ENCODE data around the gene ATP7B.

The ATP7B gene

DNA sequence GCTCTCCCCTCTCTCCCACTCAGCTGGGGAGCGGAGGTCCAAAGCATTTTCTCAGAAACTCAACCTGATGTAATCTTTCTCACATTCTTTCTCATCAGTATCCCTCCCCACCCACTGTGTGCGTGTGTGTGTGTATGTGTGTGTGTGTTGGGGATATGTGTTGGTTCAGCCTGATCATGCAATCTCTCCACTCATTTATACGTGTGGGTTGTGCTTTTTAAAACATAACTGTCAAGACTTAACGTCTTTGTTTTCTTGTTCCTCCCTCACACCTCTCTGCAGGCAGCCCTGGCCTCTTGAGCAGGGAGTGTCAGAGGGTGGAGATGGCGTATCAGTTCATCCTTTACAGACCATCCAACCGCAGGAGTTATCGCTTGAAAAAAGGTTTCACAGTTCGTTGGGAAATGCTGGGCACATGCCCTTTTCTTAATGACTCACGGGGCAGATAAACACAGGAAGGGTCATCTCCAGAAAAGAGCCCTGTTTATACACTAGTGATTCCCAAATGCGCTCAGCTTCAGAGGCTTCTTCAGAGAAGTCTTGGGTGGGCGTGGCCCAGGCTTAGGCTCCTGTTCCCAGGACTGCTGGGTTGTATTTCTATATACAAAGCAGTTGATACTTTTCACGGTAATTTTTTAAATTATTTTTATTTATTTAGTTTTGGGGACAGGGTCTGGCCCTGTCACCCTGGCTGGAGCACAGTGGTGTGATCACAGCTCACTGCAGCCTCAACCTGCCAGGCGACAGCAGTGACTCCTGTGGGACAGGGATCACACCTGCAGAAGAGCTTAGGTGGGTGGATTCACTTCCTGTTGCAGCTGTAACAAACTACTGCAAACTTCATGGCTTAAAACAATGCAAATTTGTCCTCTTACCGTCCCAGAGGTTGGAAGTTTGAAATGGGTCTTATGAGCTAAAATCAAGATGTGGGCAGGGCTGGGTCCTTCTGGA is 89.2 kb downstream of the ATP7B start:
- H3K4me3 ChIP-seq (ENCODE audit: low read depth, low read length) = no peak overlapping the region
- no peak for TF ChIP-seq CTCF (IDR thresholded peaks at IDR 0.05; ENCODE audit: low read depth, low read length)

GRCh38 chr13:51920786-51921185 is 90.5 kb downstream of the ATP7B start:
- no peak for TF ChIP-seq CTCF (IDR thresholded peaks at IDR 0.05; ENCODE audit: low read depth, low read length)
- no peak overlapping the region for H3K4me3 ChIP-seq (ENCODE audit: low read depth, low read length)

DNA sequence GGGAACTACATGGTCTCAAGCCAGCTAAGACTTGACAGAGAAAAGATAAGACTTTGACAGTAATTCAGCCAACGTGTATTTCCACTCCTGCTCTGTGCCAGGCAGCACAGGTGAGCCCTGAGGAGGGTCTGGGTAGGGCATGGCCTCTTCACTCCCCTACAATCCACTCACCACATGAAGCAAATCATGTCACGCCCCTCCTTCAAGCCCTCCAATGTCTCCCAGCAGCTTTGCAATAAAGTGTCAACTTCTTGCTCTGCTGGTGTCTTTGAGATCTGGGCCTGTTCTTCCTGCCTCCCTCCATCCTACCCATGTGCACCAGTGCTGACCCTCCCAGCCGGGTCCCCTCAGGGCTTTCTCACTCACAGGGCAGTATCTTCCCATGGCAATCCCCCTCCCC is 91.0 kb downstream of the ATP7B start:
- no peak overlapping the region for H3K4me3 ChIP-seq (ENCODE audit: low read depth, low read length)
- no peak for TF ChIP-seq CTCF (IDR thresholded peaks at IDR 0.05; ENCODE audit: low read depth, low read length)

DNA sequence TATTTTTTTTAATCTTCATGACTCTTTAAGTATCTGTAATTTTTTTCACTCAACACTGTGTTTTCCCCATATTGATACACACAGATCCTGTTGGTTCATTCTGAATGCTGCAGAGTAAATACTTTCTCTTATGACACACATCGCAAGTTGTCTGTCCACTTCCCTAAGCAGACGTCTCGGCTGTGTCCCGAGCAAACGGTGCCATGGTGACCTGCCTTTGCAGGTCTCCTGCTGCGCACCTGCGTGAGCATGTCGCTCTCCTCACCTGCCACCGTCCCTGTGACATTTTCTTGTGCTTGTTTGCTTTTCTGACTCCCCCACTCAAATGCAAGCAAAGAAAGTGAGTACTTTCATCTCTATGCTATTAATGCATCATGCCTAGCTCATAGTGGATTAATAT is 91.7 kb downstream of the ATP7B start:
- TF ChIP-seq CTCF (IDR thresholded peaks at IDR 0.05; ENCODE audit: low read depth, low read length) = no peak

DNA sequence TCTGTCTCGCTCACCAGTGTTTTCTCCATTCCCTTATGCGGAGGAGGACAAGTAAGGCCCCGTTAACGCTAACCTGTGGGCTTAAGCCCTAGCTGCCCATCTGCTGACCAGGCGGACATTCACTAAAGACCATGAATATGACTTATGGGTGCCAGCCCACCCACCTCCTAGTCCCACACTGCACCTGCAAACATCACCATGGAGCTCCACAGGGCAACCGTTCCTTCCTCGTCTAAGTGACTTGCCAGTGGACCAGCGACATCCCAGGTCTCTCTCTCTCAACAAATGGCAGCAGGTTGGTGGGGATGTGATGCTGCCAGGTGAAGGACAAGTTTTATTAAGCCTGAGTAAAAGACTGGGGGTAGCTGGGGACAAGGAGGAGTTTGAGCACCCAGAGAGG is 94.3 kb downstream of the ATP7B start:
- TF ChIP-seq CTCF (IDR thresholded peaks at IDR 0.05; ENCODE audit: low read depth, low read length) = no peak
- H3K4me3 ChIP-seq (ENCODE audit: low read depth, low read length) = no peak overlapping the region

More for the DNA sequence above, 91.7 kb downstream of the ATP7B start:
- H3K4me3 ChIP-seq (ENCODE audit: low read depth, low read length) = no peak overlapping the region

GRCh38 chr13:51916051-51916818 is 95.0 kb downstream of the ATP7B start:
- no peak overlapping the region for H3K4me3 ChIP-seq (ENCODE audit: low read depth, low read length)
- TF ChIP-seq CTCF (IDR thresholded peaks at IDR 0.05; ENCODE audit: low read depth, low read length) = no peak

DNA sequence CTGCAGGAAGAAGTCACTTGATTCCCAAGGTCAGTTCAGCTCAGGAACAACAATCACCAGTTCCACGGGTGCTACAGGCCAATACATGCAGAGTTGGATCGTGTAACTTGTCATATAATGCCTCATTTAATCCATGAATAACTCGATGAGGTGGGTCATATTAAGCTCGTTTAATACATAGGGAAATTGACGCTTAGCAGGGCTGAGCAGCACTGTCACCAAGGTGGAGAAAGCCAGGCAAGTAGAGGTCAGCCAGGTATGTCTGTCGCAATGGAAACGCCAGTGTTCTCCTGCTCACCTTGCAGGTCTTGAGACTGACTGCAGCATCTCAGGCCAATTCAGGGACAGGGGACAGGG is 97.1 kb downstream of the ATP7B start:
- H3K4me3 ChIP-seq (ENCODE audit: low read depth, low read length) = no peak overlapping the region
- TF ChIP-seq CTCF (IDR thresholded peaks at IDR 0.05; ENCODE audit: low read depth, low read length) = no peak
